Aorta (tissue), 5 donors: ENCODE measurements around the gene SBNO2. TPM values are rescaled to one million over a fixed set of nuclear protein-coding genes. Genes with fewer than 3 reads are reported as not detected.

Experiments used
- ATAC-seq: fragments of 200-7000 bp; cut with Tn5 transposase; one replicate; pipeline ENCODE4 v1.9.1; 2022; ENCODE audit warnings: moderate library complexity; ENCODE audit not compliant: low FRiP score
- DNase-seq, 2 donors: peaks; one replicate each; pipeline ENCODE4 v3.0.0-alpha.2; 2020
- H3K27ac ChIP-seq, 2 donors: one replicate each; pipeline ENCODE4 v1.5.1; 2013; ENCODE audit warnings: low read length in 2 of 2, mild to moderate bottlenecking in 2 of 2, moderate library complexity in 2 of 2, control low read depth in 1 of 2, inconsistent platforms in 1 of 2, low read depth in 1 of 2
- H3K27me3 ChIP-seq, 2 donors: one replicate each; pipeline ENCODE4 v1.6.1; 2013; ENCODE audit warnings: control low read depth in 1 of 2, low read length in 1 of 2, mild to moderate bottlenecking in 1 of 2, moderate library complexity in 1 of 2; ENCODE audit not compliant: insufficient read depth in 2 of 2, control insufficient read depth in 1 of 2
- H3K36me3 ChIP-seq, 2 donors: one replicate each; pipeline ENCODE4 v1.6.1; 2013; ENCODE audit warnings: control low read depth in 1 of 2, low read length in 1 of 2, mild to moderate bottlenecking in 1 of 2; ENCODE audit not compliant: insufficient read depth in 2 of 2, control insufficient read depth in 1 of 2
- H3K4me1 ChIP-seq, 2 donors: one replicate each; pipeline ENCODE4 v1.6.1; 2013; ENCODE audit warnings: low read length in 2 of 2, control low read depth in 1 of 2, mild to moderate bottlenecking in 1 of 2, moderate library complexity in 1 of 2; ENCODE audit not compliant: insufficient read depth in 2 of 2, control insufficient read depth in 1 of 2
- H3K4me3 ChIP-seq, 2 donors: one replicate each; pipeline ENCODE4 v1.5.1; 2013; ENCODE audit warnings: low read length in 2 of 2, control low read depth in 1 of 2, mild to moderate bottlenecking in 1 of 2
- H3K9me3 ChIP-seq: one replicate; pipeline ENCODE4 v1.6.1; 2013; ENCODE audit warnings: mild to moderate bottlenecking, low read length; ENCODE audit not compliant: control insufficient read depth
- WGBS, 2 donors: extraction: QIAGEN DNeasy Blood & Tissue Kit; methylation state at CpG; one replicate each; pipeline ENCODE4 v1.1.7; 2013; 5-methylcytosine and 5-hydroxymethylcytosine counted together
- intact Hi-C, 2 donors: fragments of 100-400 bp; cut with DNase I; formaldehyde crosslinking; loops; one replicate each; pipeline versions ENCODE4 v1.14.2 to v1.15.0; 2022
- long read RNA-seq, 2 donors: library from polyadenylated mRNA; unstranded; transcript quantifications; one replicate each; pipeline ENCODE4 v2.0.0, GENCODE V29; 2020 to 2021
- polyA plus RNA-seq, 2 donors: library from polyadenylated mRNA; stranded (reverse); fragments of 200-250 nt; gene quantifications; one replicate each; pipeline ENCODE4 v1.2.3, GENCODE V29; 2013
- total RNA-seq, 2 donors: library from RNA; stranded (reverse); fragmentation: NEBNext Ultra II Directional; extraction: Animal tissue kit (Norgen Biotek cat#: 25700); gene quantifications; one replicate each; pipeline ENCODE4 v1.2.1, GENCODE V29; 2021
- donor health status: healthy with polysubstance abuse.
- donor health status: Bipolar disorder and iron deficiency.
- donor health status: DM: no; HTN: no; CAD: no.
- donor health status: DM: no; HTN: no; CAD: no.
- donor health status: DM: yes; HTN: yes; CAD: no.

Gene SBNO2, protein sequence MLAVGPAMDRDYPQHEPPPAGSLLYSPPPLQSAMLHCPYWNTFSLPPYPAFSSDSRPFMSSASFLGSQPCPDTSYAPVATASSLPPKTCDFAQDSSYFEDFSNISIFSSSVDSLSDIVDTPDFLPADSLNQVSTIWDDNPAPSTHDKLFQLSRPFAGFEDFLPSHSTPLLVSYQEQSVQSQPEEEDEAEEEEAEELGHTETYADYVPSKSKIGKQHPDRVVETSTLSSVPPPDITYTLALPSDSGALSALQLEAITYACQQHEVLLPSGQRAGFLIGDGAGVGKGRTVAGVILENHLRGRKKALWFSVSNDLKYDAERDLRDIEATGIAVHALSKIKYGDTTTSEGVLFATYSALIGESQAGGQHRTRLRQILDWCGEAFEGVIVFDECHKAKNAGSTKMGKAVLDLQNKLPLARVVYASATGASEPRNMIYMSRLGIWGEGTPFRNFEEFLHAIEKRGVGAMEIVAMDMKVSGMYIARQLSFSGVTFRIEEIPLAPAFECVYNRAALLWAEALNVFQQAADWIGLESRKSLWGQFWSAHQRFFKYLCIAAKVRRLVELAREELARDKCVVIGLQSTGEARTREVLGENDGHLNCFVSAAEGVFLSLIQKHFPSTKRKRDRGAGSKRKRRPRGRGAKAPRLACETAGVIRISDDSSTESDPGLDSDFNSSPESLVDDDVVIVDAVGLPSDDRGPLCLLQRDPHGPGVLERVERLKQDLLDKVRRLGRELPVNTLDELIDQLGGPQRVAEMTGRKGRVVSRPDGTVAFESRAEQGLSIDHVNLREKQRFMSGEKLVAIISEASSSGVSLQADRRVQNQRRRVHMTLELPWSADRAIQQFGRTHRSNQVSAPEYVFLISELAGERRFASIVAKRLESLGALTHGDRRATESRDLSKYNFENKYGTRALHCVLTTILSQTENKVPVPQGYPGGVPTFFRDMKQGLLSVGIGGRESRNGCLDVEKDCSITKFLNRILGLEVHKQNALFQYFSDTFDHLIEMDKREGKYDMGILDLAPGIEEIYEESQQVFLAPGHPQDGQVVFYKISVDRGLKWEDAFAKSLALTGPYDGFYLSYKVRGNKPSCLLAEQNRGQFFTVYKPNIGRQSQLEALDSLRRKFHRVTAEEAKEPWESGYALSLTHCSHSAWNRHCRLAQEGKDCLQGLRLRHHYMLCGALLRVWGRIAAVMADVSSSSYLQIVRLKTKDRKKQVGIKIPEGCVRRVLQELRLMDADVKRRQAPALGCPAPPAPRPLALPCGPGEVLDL (N-terminal part only)
- 100 to 1,000 TPM in 1 of 2 donors, 10 to 100 TPM in 1; 97.2 to 165 TPM for total RNA-seq
- polyA plus RNA-seq, result 10 to 100 TPM; 11.0 to 53.3 TPM
- long read RNA-seq, donor 1, partial matches to known transcripts, result 4 of 8 reads
- long read RNA-seq, donor 1, other reads (novel, unspliced or antisense), result 4 of 8 reads
- long read RNA-seq, donor 2, full-length matches to known transcripts, result 16 of 57 reads
- long read RNA-seq, donor 2, partial matches to known transcripts, result 24 of 57 reads
- long read RNA-seq, donor 2, other reads (novel, unspliced or antisense), result 17 of 57 reads

DNA sequence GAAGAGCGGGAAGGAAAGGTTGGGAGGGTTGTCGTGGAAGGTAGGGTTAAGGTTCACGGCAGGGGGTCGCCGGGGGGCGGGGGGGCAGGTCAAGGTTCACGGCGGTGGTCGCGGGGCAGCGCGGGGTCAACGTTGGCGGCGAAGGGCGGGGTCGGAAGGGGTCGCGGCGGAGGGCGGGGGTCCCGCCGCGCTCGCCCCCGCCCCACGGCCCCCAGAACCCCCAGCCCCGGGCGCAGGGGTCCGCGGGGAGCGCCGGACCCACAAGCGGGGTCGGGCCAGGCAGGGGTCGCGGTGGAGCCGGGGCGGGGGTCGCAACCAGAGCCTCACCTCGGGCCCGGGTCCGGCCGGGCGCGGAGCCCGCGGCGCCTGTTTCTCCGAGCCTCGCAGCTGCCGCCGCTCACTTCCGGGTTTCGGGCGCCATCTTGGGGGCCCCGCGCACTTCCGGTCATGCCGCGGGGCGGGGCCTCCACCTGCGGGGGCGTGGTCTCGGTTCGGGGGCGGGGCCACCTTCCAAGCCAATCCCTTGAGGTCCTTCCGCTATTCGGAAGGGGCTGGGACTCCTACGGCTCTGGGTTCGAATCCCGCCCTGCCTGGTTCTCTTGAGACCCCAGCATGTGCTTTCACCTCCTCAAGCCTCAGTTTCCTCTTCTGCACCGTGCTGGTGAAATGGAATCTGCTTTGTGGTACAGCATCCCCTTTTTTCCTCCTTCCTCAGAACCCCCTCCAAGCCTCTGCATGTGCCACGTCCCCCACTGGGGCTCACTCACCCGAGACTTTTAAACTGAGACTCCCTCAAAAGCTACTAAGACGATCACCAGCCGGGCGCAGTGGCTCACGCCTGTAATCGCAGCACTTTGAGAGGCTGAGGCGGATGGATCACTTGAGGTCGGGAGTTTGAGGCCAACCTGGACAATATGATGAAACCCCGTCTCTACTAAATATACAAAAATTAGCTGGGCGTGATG is at the start of gene SBNO2:
Gene SBNO2, minus strand, starts transcription at position 424 of the 965 bp plus-strand sequence. CDS start 19,992 bp downstream, outside the sequence.
- DNase-seq (peak; percentile 90 to 98), ATAC-seq (peak; percentile 91)
- Histone ChIP-seq H3K4me1 (no peaks in the 10 kb centered on the region), H3K4me3 (peak within 1 kb of the TSS; percentile 84 to 86), H3K9me3 (no peaks in the 10 kb centered on the region), H3K27me3 (no peaks in the 10 kb centered on the region), H3K36me3 (no peaks in the 10 kb centered on the region), H3K27ac (peak within 1 kb of the TSS in 1 of 2 donors; percentile 34)
- intact Hi-C loops, result loop anchor here (5.0 kb wide), 2 partner anchors 42 to 62 kb away; no protein-coding TSS in a partner anchor
- 13 to 21% methylated on average over 48 to 84 of the region's 84 CpGs for WGBS, 2 donors

DNA sequence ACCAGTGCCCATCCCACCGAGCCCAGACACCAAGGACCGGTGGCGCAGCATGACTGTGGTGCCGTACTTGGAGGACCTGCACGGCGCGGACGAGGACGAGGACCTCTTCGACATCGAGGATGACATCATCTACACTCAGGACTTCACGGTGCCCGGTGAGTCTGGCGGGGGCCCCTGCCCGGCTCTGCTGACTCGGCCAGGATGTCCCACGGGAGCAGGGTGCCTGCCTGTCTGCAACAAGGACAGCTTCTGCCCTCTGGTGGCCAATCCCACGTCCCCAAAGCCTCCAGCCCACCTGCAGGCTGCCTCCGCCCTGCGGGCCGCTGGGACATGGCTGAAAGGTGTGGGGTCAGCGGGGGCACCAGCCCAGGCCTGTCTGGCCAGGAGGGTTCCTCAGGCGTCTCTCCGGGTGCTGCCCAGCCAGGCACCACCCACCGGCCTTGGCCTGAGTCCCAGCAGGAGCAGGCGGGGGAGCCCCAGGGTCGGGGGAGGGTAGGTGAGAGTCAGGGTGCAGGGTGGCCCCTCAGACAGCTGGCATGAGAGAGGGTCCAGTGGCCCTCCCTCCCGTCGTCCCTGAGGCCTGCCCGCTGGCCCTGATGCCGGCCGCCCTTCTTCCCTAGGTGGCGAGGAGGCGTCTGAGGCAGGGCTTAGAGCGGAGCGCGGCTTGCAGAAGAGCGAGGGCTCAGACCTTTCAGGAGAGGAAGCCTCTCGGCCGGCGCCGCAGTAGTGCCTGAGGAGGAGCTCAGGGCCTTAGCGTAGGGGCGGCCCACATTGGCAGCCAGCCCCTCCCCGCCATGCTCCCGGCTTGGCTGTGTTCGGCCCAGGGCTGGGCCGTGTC is 49.2 kb upstream of the SBNO2 start:
- H3K27ac ChIP-seq, result no peak overlapping the region
- ATAC-seq (no peak), DNase-seq (peak; percentile 73 to 83)
- H3K36me3 ChIP-seq, result peaks cover 0 to 2% of the 10 kb centered on the region in 2 donors
- H3K4me3 ChIP-seq, result no peak overlapping the region
- H3K4me1 ChIP-seq, result no peaks in the 10 kb centered on the region
- 56 to 61% methylated on average over 46 to 48 of the region's 48 CpGs for WGBS, 2 donors
- H3K9me3 ChIP-seq, result no peaks in the 10 kb centered on the region
- intact Hi-C loops, result no loop called here
- H3K27me3 ChIP-seq, result no peaks in the 10 kb centered on the region

DNA sequence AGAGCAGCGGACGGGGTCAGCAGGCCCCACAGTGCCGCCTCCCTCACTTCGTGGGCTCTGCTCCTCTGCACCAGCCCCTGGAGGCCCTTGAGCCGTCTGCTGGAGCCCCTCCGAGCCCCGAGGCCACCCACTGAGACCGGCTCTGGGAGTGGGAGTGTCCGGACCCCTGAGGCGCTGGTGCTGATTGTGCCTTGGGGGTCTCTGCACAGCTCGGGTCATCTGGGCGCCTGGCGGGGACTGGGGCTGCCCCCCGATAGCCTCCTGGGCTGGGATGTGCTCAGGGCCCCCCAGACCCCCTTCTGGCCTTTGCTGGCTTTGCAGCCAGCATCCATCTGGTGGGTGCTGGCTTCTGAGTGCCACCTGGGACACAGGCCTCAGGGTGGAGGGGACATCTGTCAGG is 48.3 kb upstream of the SBNO2 start:
- WGBS, 2 donors, result 85 to 88% methylated on average over 14 of the region's 14 CpGs
- no peak for ATAC-seq
- no peak for DNase-seq
- intact Hi-C loops, result no loop called here
- no peaks in the 10 kb centered on the region for H3K27me3 ChIP-seq
- no peak overlapping the region for H3K4me3 ChIP-seq
- no peaks in the 10 kb centered on the region for H3K9me3 ChIP-seq
- H3K36me3 ChIP-seq, result peaks cover 0 to 2% of the 10 kb centered on the region in 2 donors
- no peaks in the 10 kb centered on the region for H3K4me1 ChIP-seq
- no peak overlapping the region for H3K27ac ChIP-seq

DNA sequence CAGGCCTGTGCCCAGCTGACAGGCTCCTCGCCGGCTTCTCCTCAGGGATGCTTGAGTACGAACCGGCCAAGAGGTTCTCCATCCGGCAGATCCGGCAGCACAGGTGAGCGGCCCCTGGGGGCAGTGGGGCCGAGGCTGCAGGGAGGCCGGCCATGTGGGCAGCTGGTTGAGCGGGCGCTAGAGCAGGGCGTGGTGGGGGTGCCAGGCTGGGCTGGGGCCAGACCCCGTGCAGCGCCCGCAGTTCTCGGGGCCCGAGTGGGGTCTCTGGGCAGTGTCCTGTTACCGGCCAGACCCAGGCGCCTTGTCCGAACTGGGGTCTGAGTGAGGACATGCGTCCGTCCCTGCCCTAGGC is 47.8 kb upstream of the SBNO2 start:
- intact Hi-C loops, result loop anchor here in 1 of 2 donors (2.0 kb wide), 1 partner anchor 17 kb away; the partner anchor contains the start of gene CBARP
- Histone ChIP-seq H3K4me1 (no peaks in the 10 kb centered on the region), H3K4me3 (no peak overlapping the region), H3K27ac (no peak overlapping the region), H3K36me3 (peaks cover 0 to 2% of the 10 kb centered on the region in 2 donors), H3K9me3 (no peaks in the 10 kb centered on the region), H3K27me3 (no peaks in the 10 kb centered on the region)
- DNase-seq, result peak in 1 of 2 donors; percentile 77
- 77 to 83% methylated on average over 22 of the region's 22 CpGs for WGBS, 2 donors
- ATAC-seq, result peak; percentile 1

DNA sequence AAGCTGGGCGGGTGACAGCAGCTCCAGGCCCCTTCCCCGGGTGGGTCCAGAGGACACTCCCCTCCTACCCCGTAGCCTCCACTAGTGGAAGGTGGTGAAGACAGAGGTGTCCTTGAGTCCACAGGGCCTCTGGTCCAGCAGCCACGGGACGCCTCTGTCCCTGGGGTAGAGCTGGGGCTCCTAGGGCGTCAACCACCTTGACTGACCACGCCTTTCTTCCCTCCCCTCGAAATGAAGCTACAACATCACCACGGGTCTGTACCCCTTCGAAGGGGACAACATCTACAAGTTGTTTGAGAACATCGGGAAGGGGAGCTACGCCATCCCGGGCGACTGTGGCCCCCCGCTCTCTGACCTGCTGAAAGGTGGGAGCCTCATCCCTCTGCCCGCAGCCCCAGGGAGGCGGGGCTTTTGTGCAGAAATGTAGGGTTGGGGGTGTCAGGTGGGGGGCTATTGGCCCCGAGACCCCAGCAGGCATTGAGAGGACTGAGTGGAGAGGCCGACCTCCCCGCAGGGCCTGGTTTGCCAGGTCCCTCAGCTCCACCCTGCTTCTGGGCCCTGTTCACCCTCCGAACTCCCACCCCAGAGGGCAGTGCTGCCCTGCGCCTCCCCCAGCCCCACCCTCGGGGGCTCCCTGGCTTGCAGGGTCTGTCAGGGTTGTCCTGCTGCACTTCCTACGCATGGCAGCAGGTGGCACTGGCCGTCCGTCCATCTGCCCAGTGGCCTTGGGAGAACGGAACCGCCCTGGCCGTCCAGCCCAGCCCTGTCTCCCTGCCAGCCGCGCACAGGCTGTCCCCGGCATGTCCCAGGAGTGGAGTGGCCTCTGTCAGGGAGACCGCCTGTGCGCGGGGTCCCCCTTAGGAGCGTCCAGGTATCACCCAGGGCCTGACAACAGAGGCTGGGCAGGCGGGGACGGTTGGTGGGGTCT is 47.2 kb upstream of the SBNO2 start:
- H3K27me3 ChIP-seq, result no peaks in the 10 kb centered on the region
- no peak overlapping the region for H3K4me3 ChIP-seq
- peaks cover 0 to 2% of the 10 kb centered on the region in 2 donors for H3K36me3 ChIP-seq
- peak; percentile 68 for ATAC-seq
- no peaks in the 10 kb centered on the region for H3K9me3 ChIP-seq
- 51 to 57% methylated on average over 37 to 38 of the region's 38 CpGs for WGBS, 2 donors
- intact Hi-C loops, result loop anchor here in 1 of 2 donors (2.0 kb wide), 1 partner anchor 18 kb away; the partner anchor contains the start of gene CBARP
- H3K4me1 ChIP-seq, result no peaks in the 10 kb centered on the region
- H3K27ac ChIP-seq, result no peak overlapping the region
- peak; percentile 82 to 93 for DNase-seq

DNA sequence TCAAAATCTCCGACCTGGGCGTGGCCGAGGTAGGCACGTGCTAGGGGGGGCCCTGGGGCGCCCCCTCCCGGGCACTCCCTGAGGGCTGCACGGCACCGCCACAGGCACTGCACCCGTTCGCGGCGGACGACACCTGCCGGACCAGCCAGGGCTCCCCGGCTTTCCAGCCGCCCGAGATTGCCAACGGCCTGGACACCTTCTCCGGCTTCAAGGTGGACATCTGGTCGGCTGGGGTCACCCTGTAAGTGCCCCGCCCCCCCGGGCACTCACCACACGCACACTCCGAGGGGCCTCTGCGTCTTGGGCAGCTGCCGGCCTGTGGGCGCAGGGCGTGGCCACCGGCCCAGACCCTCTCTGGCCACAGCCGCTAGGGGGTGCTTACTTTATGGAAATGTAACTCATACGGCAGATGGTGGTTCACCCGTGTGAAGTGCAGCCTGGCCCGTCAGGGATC is 46.4 kb upstream of the SBNO2 start:
- H3K27ac ChIP-seq, result no peak overlapping the region
- WGBS, 2 donors, result 82 to 84% methylated on average over 31 to 33 of the region's 33 CpGs
- no peaks in the 10 kb centered on the region for H3K27me3 ChIP-seq
- peak in 1 of 2 donors; percentile 74 for DNase-seq
- H3K36me3 ChIP-seq, result peaks cover 0 to 2% of the 10 kb centered on the region in 2 donors
- H3K4me1 ChIP-seq, result no peaks in the 10 kb centered on the region
- no peak overlapping the region for H3K4me3 ChIP-seq
- no peaks in the 10 kb centered on the region for H3K9me3 ChIP-seq
- no peak for ATAC-seq
- intact Hi-C loops, result loop anchor here in 1 of 2 donors (2.0 kb wide), 1 partner anchor 18 kb away; the partner anchor contains the start of gene CBARP
